Stimulated activated CD4-positive, alpha-beta T cell treated with anti-CD3 and anti-CD28 coated beads, Interleukin-2, amount 100 ng/mL, for 48 hours (primary cell): ENCODE data around the gene ANKH.
A peak's percentile ranks its signal among the peaks of the same experiment; 100 is the strongest.

ENCODE experiments used
- DNase-seq, 2 donors: peaks; one replicate each; pipeline ENCODE4 v3.0.0-alpha.2; 2020

The ANKH gene

DNA sequence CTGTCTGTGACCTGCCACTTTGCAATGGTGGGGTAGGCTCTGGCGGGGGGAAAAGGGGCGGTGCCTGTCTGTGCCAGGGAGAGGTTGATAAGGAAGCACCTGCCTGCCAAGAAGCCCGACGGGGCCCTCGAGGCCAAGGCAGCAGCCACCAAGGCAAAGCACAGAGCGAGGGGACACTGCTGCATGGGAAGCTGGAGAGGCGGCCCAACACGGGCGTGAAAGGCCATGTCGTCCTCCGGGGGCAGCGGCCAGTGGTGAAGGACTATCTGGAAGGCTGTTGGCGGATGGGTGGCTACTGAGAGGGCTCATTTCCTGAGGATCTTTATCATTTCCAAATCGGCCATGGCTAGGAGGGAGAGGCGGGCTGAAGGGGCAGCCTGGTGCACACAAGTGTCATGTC lies 140.7 kb downstream of the ANKH start:
- no peak for DNase-seq

DNA sequence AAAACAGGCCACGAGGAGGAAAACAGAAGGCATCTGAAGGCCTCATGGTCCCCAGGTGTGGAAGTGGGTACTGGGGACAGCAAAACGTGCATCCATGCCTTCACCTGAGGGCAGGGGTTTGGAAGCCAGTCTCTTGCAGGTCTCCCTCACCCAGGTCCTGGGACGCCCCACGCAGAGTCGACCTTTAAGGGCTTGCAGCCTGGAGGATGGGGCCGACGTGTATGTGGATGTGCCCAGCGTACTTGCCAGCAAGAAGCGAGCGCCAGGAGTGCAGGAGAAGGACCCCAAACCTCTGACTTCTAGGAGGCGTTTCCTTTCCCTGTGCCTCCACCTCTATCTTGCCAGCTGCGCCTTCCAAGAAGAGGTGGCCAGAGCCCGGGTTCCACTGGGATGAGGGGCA lies 141.1 kb downstream of the ANKH start:
- no peak for DNase-seq

DNA sequence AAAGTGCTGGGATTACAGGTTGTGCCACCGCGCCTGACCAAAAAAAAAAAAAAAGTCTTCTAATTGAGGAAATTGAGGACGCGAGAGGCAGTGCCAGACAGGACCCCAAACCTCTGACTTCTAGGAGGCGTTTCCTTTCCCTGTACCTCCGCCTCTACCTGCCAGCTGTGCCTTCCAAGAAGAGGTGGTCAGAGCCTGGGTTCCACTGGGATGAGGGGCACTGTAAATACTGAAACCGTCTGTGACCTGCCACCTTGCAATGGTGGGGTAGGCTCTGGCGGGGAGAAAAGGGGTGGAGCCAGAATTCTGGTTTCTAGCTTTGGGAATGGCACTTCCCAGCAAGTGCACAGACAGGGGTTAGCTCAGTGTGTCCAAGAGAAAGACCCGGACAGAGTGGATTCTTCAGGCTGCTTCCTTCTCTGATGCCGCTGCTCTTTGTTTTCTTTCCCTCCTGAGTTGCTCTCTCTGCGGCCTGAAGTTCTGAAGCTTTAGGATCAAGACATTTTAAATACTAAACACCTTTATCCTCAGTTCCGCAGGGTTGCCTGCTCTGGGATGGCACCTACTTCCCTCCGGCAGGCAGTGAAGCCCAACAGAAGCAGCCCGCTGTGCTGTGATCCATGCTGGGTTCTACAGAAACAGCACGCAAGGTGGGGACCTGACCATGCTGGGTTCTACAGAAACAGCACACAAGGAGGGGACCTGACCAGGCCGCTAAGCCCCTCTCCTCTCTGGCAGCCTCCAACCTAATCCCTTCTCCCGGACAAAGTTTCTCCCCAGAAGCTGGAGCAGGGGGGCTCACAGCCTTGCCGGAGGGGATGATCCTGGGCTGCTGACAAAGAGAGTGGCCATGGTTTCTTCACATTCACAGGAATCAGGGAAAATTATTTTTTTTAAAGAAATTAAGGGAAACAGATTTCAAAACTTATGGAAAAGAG lies 141.9 kb downstream of the ANKH start:
- no peak for DNase-seq

DNA sequence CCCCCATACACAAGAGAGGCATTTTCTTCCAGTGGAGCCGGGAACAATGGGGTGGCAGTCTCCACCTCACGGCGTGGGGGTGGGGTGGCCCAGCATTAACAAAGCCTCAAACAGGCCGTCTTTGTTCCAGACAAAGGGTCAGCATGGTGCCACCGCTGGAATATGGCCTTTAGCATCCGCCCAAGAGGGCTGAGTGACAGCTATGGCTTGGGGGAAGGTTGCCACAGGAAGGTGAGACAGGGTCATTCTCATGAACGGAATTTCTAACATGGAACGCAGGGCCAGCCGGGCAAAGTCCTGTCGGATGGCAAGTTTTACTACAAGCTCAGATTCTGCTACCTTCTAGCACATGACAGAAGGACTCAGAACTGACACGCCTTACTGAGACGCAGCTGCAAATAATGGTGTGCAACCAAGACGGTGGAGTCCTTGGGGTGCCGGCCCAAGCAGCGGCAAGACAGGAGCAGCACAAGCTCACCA lies 143.1 kb downstream of the ANKH start:
- no peak for DNase-seq

DNA sequence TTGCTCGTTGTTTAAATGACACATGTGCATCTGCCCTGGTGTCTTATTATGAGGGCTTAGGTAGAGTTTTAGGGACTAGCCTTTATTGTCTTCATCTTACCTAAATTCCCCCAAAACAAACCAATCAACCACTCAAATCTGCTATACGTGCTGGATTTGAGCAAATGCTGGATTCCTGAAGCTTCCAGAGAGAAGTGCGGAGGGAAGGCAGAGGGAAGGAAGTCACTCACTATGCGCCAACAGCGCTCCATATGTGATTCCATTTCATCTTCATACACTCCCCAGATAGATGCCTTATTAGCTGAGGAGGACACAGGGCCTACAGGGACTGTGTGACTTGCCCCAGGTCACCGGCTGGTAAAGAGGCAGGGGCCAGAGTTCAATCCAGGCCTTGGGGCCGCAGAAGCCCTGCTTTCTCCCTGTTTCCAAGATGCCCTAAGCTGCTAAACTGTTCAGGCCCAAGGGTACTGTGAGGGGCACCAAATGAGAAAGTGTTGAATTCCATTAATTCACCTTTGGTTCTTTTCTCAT lies 143.6 kb downstream of the ANKH start:
- DNase-seq = no peak

DNA sequence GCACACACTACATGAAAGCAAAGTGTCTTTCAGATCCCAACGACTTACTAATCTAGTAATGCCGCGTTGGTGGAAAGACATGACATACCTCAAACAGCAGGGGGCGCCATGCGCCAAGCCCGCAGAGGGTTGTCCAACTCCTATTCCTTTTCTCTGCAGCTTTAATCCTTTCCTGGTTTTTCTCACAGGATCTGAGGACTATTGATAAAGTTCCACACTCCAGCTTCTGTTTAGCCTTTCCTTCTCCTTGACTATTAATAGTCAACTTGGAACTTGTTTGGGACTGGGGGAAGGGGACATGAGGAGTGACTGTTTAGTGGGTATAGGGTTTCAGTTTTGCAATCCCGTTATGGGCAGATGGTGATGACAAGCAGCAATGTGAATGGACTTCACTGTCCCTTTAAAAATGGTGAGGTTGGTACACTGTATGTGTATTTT lies 144.1 kb downstream of the ANKH start:
- DNase-seq = peak; percentile 74 to 81

DNA sequence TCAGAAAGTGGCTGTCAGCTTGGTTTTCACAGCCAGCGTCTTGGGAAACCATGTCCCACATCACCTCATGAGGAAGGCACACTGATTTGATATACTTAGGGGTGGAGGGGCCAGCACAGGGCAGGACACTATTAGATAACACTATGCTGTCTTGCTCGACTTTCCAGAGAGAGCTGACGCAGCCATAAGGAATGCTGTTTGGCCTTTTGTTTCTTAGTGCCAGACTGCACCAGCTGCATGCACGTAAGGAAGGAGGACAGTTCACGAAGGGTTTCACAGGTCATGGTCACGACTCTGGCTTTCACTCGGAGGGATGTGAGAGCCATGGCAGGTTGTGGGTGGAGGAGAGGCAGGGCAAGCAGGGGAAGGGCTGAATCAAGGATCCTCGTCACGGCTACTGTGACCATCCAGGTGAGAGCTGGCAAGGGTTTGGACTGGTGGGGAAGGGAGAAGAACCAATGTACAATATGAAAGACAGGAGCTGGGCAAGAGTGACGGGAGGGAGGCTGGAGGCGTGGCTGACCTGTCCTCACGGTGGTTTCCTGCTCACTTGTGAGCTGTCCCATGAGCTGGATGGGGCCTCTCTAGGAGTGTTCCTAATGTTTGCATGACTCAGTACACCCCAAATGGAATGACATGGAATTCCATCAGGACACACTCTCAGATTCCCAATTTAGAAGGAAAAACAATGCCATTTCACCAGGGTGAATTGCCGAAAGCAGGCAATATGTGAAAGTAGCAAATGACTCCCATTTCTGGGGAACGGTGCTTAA lies 145.3 kb downstream of the ANKH start:
- no peak for DNase-seq

DNA sequence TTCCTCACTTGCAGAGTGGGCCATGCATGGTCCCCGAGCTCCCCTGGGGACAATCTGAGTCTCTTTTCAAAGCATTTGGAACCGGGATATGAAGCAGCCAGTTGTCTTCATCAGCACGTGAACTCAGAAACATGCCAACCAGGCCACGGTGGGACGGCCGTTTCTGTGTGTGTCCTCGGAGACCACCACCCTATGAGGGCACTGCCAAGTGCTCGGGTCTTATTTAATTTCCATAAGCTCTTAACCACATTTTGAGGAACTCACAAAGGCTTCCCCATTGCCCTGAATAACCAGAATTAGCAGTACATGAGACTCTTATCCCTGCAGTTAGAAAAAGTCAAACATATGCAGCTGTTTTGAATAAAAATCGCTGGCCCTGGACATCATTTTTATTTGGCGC lies 146.9 kb downstream of the ANKH start:
- DNase-seq = no peak

DNA sequence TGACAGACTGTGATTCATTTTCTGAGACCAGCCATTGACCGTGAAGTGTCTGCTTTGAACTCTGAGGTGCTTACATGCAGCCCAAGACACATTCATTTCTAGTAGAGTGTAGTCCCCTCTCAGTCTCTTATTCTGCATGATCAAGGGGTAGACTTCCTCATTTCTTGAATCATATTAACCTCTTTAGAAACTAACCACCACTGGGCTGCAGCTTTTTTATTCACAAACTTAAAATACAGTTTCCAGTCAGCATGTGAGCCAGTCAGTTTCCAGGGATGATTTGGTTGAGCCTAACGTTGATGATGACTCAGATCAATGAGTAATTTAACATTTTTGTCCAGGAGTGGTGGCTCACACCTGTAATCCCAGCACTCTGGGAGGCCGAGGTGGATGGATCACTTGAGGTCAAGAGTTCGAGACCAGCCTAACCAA lies 147.9 kb downstream of the ANKH start:
- DNase-seq = no peak

DNA sequence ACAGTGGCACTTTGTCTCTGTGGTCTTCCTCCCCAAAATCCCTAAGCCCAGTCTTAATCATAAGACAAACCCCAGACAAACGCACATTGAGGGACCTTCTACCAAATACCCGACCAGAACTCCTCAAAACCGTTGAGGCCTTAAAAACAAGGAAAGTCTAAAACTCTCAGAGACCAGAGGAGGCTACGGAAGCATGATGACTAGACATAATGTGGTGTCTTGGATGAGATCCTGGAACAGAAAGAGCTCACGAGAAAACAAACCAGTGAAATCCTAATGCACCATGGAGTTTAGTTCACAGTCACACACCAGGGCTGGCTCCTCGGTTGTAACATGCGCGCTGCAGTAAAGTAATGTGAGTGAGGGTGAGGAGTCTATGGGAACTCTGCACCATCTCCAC lies 148.7 kb downstream of the ANKH start:
- DNase-seq = no peak

DNA sequence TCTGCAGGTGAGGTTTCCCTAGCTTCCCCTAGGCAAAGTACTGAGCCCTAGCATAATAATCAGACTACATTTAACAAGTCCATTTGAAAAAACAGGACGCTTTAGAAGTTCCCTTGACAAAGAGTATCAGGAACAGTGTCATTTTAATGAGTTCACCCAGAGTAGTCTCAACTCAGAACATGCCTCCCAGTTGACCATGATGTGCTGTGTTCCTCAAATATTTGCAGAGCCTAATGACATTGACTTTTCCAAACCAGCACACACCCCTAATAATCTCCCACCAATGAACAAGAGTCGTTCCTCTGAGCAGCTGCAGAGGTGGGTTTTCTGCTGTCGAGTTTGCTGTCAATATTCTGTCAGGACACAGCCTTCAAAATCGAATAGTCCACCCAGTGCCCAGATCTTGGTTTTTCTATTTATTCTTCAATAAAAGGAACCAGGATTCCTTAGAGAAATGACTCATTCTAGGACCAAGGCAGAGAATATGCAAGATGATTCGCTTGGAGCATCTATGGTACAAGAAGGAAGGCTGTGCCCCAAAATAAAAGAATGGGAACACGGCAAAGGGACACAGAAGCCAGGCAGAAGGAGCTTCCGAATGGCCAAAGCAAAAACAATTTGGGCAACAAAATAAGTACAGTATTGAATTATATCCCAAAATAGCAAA lies 149.5 kb downstream of the ANKH start:
- DNase-seq = no peak

DNA sequence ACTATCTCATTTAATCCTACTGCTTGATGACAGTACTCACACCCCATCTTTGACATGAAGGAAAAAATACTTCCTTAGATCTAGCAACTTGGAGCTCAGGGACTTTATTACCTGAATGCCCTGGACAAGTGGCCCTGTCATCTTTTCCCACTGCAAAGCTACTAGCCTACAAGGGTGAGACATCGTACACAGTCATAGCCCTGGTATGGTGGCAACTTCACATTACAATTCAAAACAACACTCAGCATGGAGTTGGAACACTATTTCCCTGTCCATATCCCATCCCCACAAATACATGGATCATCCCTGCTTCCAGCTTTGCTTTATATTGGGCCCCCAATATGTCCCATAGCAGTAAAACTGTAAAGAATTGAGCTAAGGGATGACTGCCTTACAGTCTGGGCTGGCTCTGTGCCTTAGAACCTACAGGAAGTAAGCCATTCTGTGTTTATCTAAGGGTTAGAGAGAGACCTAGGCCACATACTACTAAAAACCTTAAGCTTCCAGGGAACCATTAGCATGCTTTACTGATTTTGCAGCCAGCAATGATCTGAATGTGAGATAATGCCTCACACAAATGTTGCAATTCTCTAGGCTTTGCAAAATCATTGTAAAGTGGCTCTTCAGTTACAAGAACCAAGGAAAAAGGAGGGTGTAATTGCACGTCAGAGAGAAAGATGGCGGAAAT lies 151.2 kb downstream of the ANKH start:
- DNase-seq = no peak

DNA sequence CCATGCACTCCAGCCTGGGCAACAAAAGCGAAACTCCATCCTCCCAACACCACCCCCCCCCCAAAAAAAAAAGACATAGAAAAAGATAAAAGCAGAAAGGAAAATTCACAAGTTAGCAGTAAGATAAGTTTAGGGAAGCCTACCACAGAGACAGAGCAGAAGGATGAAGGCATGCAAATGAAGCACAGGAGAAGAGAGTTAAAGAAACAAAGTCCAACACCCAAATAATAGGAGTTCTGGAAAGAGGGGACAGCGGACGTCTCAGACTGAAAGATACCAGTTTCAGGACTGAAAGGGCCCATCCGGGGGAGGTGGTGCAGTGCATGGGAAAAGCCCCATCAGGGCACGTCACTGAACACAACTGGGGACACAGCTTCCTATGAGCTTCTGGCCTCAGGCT lies 152.8 kb downstream of the ANKH start:
- DNase-seq = no peak

DNA sequence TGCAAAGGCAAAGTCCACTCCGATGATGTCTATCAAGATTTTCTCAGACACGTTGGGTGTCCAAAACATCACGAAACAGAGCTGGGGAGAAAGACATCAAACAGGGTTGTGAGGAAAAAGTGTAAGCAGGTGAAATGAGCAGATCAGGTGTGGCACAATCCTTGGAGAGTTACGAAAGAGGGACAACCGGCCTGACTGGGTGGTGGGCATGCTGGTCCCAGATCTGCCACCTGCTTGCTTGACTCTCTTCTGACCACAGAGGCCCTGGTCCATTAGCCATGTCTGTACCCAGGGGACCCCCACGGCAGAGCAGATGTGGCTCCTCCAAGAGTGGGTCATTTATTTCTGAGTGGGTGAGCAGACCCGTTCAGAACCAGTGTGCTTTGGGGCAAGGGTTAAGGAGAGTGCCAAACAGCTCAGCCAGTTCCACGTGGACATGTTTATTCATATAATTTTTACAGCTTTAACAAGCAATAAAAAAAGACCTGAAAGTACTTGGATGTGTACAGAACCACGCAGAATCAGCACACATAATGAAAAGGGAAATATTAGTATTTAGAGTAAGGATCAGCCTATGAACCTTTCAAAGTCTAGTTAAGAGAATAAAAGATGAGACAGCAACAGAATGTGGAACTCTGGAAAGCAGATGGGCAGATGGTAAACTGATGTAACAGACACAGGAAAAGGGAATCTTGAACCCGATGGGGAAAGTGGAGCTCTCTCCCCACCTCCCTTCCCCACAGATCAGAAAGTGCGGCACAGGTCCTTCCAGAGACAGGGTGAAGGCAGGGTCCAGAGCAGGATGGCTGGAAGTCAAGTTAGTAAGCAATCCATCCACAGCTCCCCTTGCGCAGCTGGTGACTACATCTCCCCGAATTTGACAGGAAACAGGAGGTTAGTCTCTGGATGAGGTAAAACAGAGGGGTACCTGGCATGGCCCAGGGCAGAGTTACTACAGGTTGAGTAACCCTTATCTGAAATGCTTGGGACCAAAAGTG lies 154.5 kb downstream of the ANKH start:
- no peak for DNase-seq

DNA sequence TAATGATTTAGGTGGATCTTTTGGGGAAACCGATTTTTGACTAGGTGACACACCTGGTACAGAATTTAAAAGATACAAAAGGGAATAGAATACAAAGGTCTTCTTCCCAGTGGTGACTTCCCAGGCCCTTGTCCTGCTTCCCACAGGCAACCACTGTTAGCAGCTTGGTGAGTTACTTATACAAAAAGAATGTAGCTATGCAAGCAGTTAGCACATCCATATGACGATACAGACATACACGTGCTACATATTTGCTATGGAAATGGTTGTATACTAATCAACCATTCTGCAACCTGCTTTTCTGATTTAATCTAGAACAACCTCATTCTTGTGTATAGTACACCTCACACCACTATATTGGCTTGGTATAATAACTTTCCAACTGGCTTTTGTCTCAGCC lies 156.1 kb downstream of the ANKH start:
- no peak for DNase-seq

DNA sequence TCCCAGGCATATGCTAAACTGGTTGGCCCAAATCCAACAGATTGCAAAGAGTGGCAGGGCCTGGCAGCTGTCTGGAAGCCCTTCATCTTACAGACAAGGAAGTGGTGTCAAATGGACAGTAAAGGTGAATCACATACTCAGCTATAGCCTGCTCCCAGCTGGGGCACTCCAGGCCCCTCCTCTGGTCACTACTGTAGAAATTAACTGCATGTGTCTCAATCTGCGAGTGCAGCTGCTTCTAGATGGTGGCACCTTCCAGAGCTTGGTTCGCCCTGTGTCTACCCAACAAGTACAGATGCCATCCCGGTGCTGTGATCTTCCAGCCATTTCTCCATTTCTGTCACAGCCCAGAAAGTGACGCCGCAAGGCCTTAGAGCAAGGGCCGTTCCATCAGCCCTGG lies 156.9 kb downstream of the ANKH start:
- no peak for DNase-seq

DNA sequence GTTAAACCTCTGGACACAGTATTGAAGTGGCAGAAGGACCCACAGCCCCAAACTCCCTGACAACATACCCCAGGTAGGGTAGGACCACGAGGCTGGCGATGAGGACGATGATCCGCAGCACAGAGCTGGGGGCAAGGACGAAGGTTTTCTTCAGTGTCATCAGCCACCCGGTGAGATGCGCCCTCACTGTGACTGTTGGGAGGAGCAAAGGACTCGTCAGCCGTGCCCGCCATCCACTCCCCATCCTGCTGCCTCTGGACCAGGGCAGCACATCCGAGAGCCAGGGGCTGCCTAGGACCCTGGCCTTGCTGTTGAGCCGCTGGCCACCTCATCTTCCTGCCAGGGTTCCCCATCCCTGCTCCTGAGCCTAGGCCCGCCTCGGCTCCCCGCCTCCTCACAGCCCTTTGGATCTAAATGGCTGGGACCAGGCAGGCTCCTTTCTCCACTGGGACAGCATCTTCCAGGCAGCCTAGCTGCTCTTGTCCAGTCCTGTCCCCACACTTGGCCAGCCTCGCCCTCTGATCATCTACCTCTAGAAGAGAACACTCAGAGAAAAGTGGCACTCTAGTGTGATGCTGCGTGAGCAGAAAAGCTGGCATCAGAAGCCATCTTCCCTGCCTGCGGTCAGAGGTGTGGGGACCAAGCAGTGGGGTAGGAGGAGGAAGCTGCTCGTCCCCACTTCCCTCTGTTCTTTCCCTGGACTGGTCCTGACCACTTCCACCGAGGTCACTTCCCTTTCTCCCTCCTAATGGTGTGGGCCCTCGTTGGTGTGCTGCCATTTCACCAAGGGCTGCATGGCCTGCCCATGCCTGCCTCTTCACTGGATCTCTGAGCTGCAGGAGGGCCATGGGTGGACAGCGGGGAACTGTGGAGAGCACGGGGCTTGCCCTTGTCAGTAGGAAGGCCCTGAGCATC lies 157.8 kb downstream of the ANKH start:
- DNase-seq = no peak

DNA sequence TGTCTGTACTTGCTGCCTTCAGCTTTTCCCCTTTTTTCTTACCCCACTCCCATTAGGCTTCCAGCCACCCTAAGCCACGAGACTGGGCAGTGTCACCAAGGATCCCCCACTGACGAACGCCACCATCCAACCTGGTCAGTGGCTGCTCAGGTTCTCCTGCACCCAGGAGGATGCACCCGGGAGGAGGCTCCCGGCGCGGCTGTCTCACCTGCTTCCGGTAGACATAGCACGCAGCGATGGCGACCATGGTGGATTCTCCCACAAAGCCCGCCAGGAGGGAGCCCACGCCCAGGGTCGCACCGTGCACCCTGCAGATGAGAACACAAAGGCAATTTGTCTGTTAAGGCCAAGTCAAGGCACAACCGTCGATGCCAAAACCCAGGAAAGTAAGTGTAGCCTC lies 158.9 kb downstream of the ANKH start:
- no peak for DNase-seq

DNA sequence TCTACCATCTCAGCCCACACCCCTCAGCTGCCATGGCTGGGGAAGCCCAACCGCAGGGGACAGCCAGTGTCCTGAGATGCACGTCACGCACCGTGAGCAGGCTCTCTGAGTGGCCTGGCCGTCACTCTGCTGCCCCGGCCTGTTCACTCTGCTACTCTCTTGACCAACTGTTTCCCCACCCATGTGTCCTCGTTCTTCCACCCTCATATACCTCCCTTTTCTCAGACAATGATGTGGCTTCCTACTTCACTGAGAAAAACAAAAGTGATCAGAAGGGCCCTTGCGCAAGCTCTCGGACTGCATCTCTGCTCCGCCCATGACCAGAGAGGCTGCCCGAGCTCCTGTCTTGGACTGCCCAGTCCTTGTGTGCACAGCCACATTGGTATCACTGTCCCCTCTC lies 159.4 kb downstream of the ANKH start:
- no peak for DNase-seq
